ENCODE measurements around the gene DYNC1LI2.

DYNC1LI2 gene

GRCh38 chr16:66717112-66717675 lies 34.2 kb downstream of the DYNC1LI2 start:
- CTCF ChIA-PET = interaction anchor here (0.6 to 1.5 kb wide), 3 partner anchors 11 to 151 kb away, joined by 3 to 8 read pairs (median 5); no protein-coding TSS in a partner anchor
- H3K9me3 ChIP-seq (ENCODE audit: control insufficient read depth, insufficient read depth, low read depth, low read length) = no peaks in the 10 kb centered on the region
- peaks cover 2% of the 10 kb centered on the region; the same call in 1 of the 2 replicates for H3K4me1 ChIP-seq (ENCODE audit: control insufficient read depth, insufficient read depth, low read length)
- no peak overlapping the region for H3K4me3 ChIP-seq (ENCODE audit: low read depth, low read length)
- H3K36me3 ChIP-seq (ENCODE audit: control insufficient read depth in 2 of 2, insufficient read depth in 1 of 2, low read length in 2 of 2) = peaks cover 8 to 22% of the 10 kb centered on the region in 2 experiments
- TF ChIP-seq ZNF266 (tag by site-specific recombination; IDR thresholded peaks at IDR 0.05; ENCODE audit: low read depth) (no peak), ZNF654 (tag by site-specific recombination; IDR thresholded peaks at IDR 0.05; ENCODE audit: low read depth) (peak; percentile 27)
- POLR2A ChIA-PET = no interaction called here
- H3K27ac ChIP-seq (ENCODE audit: extremely low read depth, low read depth, low read length) = no peak overlapping the region

DNA sequence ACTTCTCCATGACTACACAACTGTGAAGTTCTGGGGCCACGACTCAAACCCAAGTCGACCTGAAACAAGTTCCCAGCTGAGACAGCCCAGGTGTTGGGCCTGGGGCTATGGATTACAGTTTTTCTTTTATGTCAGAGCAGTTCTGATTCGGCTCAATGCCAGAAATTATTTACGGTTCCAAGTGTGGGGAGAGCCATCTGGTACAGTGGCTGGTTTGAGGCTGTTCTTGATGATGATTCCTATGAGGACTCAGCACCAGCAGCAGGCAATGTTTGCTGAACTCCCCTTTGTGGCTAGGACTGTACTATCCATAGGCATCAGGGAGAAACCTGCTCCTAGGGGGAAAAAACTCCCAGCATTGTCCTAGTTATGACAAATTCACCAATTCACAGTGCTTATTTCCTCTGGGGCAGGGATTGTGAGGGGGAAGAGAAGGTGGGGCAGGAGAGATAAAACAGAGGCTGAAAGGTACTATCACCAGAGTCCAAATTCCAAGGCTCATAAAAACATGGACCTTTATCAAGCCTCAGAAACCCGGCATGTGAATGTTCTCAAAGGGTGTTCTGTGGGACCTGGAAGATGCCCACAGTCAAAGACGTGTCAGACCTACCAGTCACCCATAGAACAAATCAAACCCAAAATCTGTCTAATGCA lies 36.6 kb downstream of the DYNC1LI2 start:
- ChIA-PET CTCF (interaction anchor here (0.5 to 1.0 kb wide), 2 partner anchors 13 to 26 kb away, joined by 3 to 4 read pairs; no protein-coding TSS in a partner anchor), POLR2A (no interaction called here)
- Histone ChIP-seq H3K9me3 (ENCODE audit: control insufficient read depth, insufficient read depth, low read depth, low read length) (no peaks in the 10 kb centered on the region), H3K27ac (ENCODE audit: extremely low read depth, low read depth, low read length) (no peak overlapping the region), H3K36me3 (ENCODE audit: control insufficient read depth in 2 of 2, insufficient read depth in 1 of 2, low read length in 2 of 2) (peaks cover 5 to 14% of the 10 kb centered on the region in 2 experiments), H3K4me1 (ENCODE audit: control insufficient read depth, insufficient read depth, low read length) (no peaks in the 10 kb centered on the region; the same call in 1 of the 2 replicates), H3K4me3 (ENCODE audit: low read depth, low read length) (no peak overlapping the region)
- peak; percentile 81 for TF ChIP-seq PRDM10 (tag by site-specific recombination; IDR thresholded peaks at IDR 0.05)
- TF ChIP-seq, protein P1, sequence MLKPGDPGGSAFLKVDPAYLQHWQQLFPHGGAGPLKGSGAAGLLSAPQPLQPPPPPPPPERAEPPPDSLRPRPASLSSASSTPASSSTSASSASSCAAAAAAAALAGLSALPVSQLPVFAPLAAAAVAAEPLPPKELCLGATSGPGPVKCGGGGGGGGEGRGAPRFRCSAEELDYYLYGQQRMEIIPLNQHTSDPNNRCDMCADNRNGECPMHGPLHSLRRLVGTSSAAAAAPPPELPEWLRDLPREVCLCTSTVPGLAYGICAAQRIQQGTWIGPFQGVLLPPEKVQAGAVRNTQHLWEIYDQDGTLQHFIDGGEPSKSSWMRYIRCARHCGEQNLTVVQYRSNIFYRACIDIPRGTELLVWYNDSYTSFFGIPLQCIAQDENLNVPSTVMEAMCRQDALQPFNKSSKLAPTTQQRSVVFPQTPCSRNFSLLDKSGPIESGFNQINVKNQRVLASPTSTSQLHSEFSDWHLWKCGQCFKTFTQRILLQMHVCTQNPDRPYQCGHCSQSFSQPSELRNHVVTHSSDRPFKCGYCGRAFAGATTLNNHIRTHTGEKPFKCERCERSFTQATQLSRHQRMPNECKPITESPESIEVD (tag by site-specific recombination; IDR thresholded peaks at IDR 0.05) = no peak

- Histone ChIP-seq H3K9me3 (ENCODE audit: control insufficient read depth, insufficient read depth, low read depth, low read length) (no peaks in the 10 kb centered on the region), H3K36me3 (ENCODE audit: control insufficient read depth in 2 of 2, insufficient read depth in 1 of 2, low read length in 2 of 2) (peaks cover 4 to 9% of the 10 kb centered on the region in 2 experiments; a peak in 2 of 3 replicates), H3K4me1 (ENCODE audit: control insufficient read depth, insufficient read depth, low read length) (no peaks in the 10 kb centered on the region; the same call in 1 of the 2 replicates), H3K27ac (ENCODE audit: extremely low read depth, low read depth, low read length) (no peak overlapping the region), H3K4me3 (ENCODE audit: low read depth, low read length) (no peak overlapping the region)
- CTCF ChIA-PET = no interaction called here
- no peak for TF ChIP-seq KLF10 (tag by site-specific recombination; IDR thresholded peaks at IDR 0.05)
- TF ChIP-seq ZNF324 (tag by site-specific recombination; IDR thresholded peaks at IDR 0.05) = no peak
- TF ChIP-seq ZNF426 (tag by site-specific recombination; IDR thresholded peaks at IDR 0.05) = no peak
- no peak for TF ChIP-seq ZNF350 (tag by site-specific recombination; IDR thresholded peaks at IDR 0.05)
- no peak for TF ChIP-seq TCF7L2 (IDR thresholded peaks at IDR 0.05; ENCODE audit: borderline replicate concordance, low read depth, low read length)
- no peak for TF ChIP-seq PRDM10 (tag by site-specific recombination; IDR thresholded peaks at IDR 0.05)
- POLR2A ChIA-PET = no interaction called here
Measured at GRCh38 chr16:66714062-66714461, 37.3 kb downstream of the DYNC1LI2 start.

All from HEK293 (cell line).